Neural cell (in vitro differentiated cells): Measurements from ENCODE around the gene TTC34. TPM values are rescaled to one million over a fixed set of nuclear protein-coding genes. Genes with fewer than 3 reads are reported as not detected.

ENCODE experiments used
- H2AFZ ChIP-seq: fragments of 200-600, 300-800 bp; sonication (generic), shearing (Covaris generic); 2 replicates; pipeline ENCODE4 v1.6.0; 2014; ENCODE audit warnings: low read depth, mild to moderate bottlenecking, antibody characterized with exemption, low read length, moderate library complexity
- H3F3A ChIP-seq: fragments of 200-600 bp; shearing (Covaris generic); 2 replicates; pipeline ENCODE4 v1.6.1; 2016; ENCODE audit warnings: mild to moderate bottlenecking, moderate library complexity, mixed read lengths, antibody characterized with exemption, low read length; ENCODE audit not compliant: insufficient read depth, poor library complexity, severe bottlenecking
- H3K27ac ChIP-seq: fragments of 200-600, 300-800 bp; sonication (generic), shearing (Covaris generic); 2 replicates; pipeline ENCODE4 v1.5.1; 2014; ENCODE audit warnings: mild to moderate bottlenecking, low read length, moderate library complexity
- H3K27me3 ChIP-seq: fragments of 300-800, 200-600 bp; sonication (generic), shearing (Covaris generic); 2 replicates; pipeline ENCODE4 v1.6.0; 2014; ENCODE audit warnings: mild to moderate bottlenecking, low read depth, low read length, moderate library complexity; ENCODE audit not compliant: insufficient read depth
- H3K36me3 ChIP-seq: fragments of 300-800, 200-600 bp; sonication (generic), shearing (Covaris generic); 2 replicates; pipeline ENCODE4 v1.5.1; 2014; ENCODE audit warnings: mild to moderate bottlenecking, antibody characterized with exemption, low read length, moderate library complexity; ENCODE audit not compliant: insufficient read depth
- H3K4me2 ChIP-seq: fragments of 300-800, 200-600 bp; sonication (generic), shearing (Covaris generic); 2 replicates; pipeline ENCODE4 v1.6.0; 2014; ENCODE audit warnings: mild to moderate bottlenecking, low read length
- H3K4me3 ChIP-seq: fragments of 300-800, 200-600 bp; sonication (generic), shearing (Covaris generic); 2 replicates; pipeline ENCODE4 v1.5.1; 2014; ENCODE audit warnings: mild to moderate bottlenecking, low read length, moderate library complexity
- H3K79me2 ChIP-seq: fragments of 200-600 bp; shearing (Covaris generic); replicated peaks from 2 replicates; pipeline ENCODE4 v1.6.0; 2014; ENCODE audit warnings: mild to moderate bottlenecking, low read length, moderate library complexity; ENCODE audit not compliant: insufficient read depth
- H3K9ac ChIP-seq: fragments of 300-800, 200-600 bp; sonication (generic), shearing (Covaris generic); 2 replicates; pipeline ENCODE4 v1.6.1; 2016; ENCODE audit warnings: mild to moderate bottlenecking, low read length, mixed read lengths
- H3K9me2 ChIP-seq: fragments of 200-600 bp; shearing (Covaris generic); 2 replicates; pipeline ENCODE4 v1.6.1; 2016; ENCODE audit warnings: mild to moderate bottlenecking, low read length, mixed read lengths; ENCODE audit not compliant: insufficient read depth
- H3K9me3 ChIP-seq: fragments of 200-600, 300-800 bp; sonication (generic), shearing (Covaris generic); 2 replicates; pipeline ENCODE4 v1.6.1; 2016; ENCODE audit warnings: mild to moderate bottlenecking, mixed run types, low read length, moderate library complexity, mixed read lengths
- H4K20me1 ChIP-seq: fragments of 200-600 bp; shearing (Covaris generic); 2 replicates; pipeline ENCODE4 v1.6.1; 2016; ENCODE audit warnings: mild to moderate bottlenecking, mixed run types; ENCODE audit not compliant: insufficient read depth
- CTCF ChIP-seq: fragments of 450-650 bp; IDR thresholded peaks from 2 replicates; pipeline ENCODE4 v1.5.1; 2014; ENCODE audit warnings: antibody characterized with exemption, mild to moderate bottlenecking, moderate library complexity; ENCODE audit not compliant: poor library complexity, severe bottlenecking
- EP300 ChIP-seq: fragments of 450-650 bp; conservative IDR thresholded peaks from 2 replicates; pipeline ENCODE4 v1.6.1; 2014; ENCODE audit warnings: antibody characterized with exemption, mild to moderate bottlenecking, moderate library complexity; ENCODE audit not compliant: poor library complexity, severe bottlenecking
- EZH2 ChIP-seq: fragments of 200-600, 300-800 bp; shearing (Covaris generic), sonication (generic); IDR thresholded peaks from 2 replicates; pipeline ENCODE4 v1.6.1; 2014; ENCODE audit warnings: antibody characterized with exemption, low read length, borderline replicate concordance, mild to moderate bottlenecking; ENCODE audit not compliant: insufficient read depth, poor library complexity, severe bottlenecking
- MXI1 ChIP-seq: fragments of 450-650 bp; conservative IDR thresholded peaks from 2 replicates; pipeline ENCODE4 v1.6.1; 2014; ENCODE audit warnings: antibody characterized with exemption, mild to moderate bottlenecking; ENCODE audit not compliant: poor library complexity, severe bottlenecking
- POLR2AphosphoS5 ChIP-seq: IDR thresholded peaks from 2 replicates; pipeline ENCODE4 v1.6.1; 2012
- RAD21 ChIP-seq: fragments of 450-650 bp; conservative IDR thresholded peaks from 2 replicates; pipeline ENCODE4 v1.6.1; 2014; ENCODE audit warnings: antibody characterized with exemption, mild to moderate bottlenecking, moderate library complexity
- REST ChIP-seq: IDR thresholded peaks from 2 replicates; pipeline ENCODE4 v1.6.1; 2012; ENCODE audit warnings: borderline replicate concordance
- SMC3 ChIP-seq: fragments of 450-650 bp; conservative IDR thresholded peaks from 2 replicates; pipeline ENCODE4 v1.6.1; 2014; ENCODE audit warnings: antibody characterized with exemption, mild to moderate bottlenecking, moderate library complexity; ENCODE audit not compliant: poor library complexity
- TAF1 ChIP-seq: IDR thresholded peaks from 2 replicates; pipeline ENCODE4 v1.6.1; 2012; ENCODE audit warnings: low read depth
- polyA plus RNA-seq: library from polyadenylated mRNA; depleted of rRNA; stranded (reverse); fragments of >200 nt; gene quantifications from 2 replicates; pipeline ENCODE4 v1.2.3, GENCODE V29; 2014

The TTC34 gene
- polyA plus RNA-seq, 1 donor from 2014 or later, result 0.05 TPM

DNA sequence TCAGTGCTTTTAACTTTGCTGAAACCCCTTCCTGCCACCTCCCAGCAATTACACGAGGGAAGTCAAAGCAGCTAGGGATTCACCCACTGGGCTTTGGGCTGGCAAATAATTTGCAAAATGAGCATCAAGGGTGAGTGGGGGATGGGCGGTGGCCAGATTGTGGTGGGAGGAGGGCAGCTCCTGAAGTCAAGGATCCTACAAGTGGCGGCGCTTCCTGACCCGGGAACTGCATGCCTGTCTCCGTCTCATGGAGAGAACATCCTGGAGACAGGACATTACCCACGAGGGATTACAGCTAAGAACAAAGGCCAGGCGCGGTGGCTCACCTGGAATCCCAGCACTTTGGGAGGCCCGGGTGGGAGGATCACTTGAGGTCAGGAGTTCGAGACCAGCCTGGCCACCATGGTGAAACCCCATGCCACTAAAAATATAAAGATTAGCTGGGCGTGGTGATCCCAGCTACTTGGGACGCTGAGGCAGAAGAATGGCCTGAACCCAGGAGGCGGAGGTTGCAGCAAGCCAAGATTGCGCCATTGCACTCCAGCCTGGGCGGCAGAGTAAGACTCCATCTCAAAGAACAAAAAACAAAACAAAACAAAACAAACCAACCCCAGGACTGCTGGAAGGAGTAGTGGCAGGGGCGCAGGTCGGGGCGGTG, 12.9 kb downstream of the TTC34 start:
- H3K4me3 ChIP-seq, result no peak overlapping the region
- no peaks in the 10 kb centered on the region for H3K79me2 ChIP-seq
- H3K9me2 ChIP-seq, result no peaks in the 10 kb centered on the region
- no peaks in the 10 kb centered on the region for H3K36me3 ChIP-seq
- no peak for TF ChIP-seq TAF1
- TF ChIP-seq MXI1, result no peak
- TF ChIP-seq REST, result no peak
- no peak for TF ChIP-seq EZH2
- no peak for TF ChIP-seq SMC3
- no peak for TF ChIP-seq CTCF
- TF ChIP-seq POLR2AphosphoS5, result no peak
- no peak for TF ChIP-seq EP300
- no peak for TF ChIP-seq RAD21
- no peak overlapping the region for H3K27ac ChIP-seq
- no peak overlapping the region for H3K9ac ChIP-seq
- no peaks in the 10 kb centered on the region for H4K20me1 ChIP-seq
- H3K27me3 ChIP-seq, result no peaks in the 10 kb centered on the region
- H3K4me2 ChIP-seq, result no peak overlapping the region
- no peak overlapping the region for H2AFZ ChIP-seq
- no peaks in the 10 kb centered on the region for H3F3A ChIP-seq
- peaks cover 16% of the 10 kb centered on the region for H3K9me3 ChIP-seq

GRCh38 chr1:2787163-2787911, 14.2 kb downstream of the TTC34 start:
- H4K20me1 ChIP-seq, result no peaks in the 10 kb centered on the region
- H3K4me3 ChIP-seq, result no peak overlapping the region
- no peak overlapping the region for H2AFZ ChIP-seq
- no peaks in the 10 kb centered on the region for H3F3A ChIP-seq
- no peaks in the 10 kb centered on the region for H3K9me2 ChIP-seq
- no peak overlapping the region for H3K4me2 ChIP-seq
- no peaks in the 10 kb centered on the region for H3K36me3 ChIP-seq
- no peaks in the 10 kb centered on the region for H3K79me2 ChIP-seq
- no peak overlapping the region for H3K27ac ChIP-seq
- TF ChIP-seq MXI1, result no peak
- TF ChIP-seq EP300, result no peak
- no peak for TF ChIP-seq REST
- no peak for TF ChIP-seq EZH2
- no peak for TF ChIP-seq SMC3
- no peak for TF ChIP-seq CTCF
- no peak for TF ChIP-seq TAF1
- no peak for TF ChIP-seq POLR2AphosphoS5
- no peak for TF ChIP-seq RAD21
- H3K9ac ChIP-seq, result no peak overlapping the region
- H3K27me3 ChIP-seq, result no peaks in the 10 kb centered on the region
- peaks cover 21% of the 10 kb centered on the region for H3K9me3 ChIP-seq
